CD4-positive, alpha-beta T cell treated with Interleukin-4 for 1 hour (primary cell): ENCODE measurements around the gene CHRNB4.
"Not testable (repeated sequence)": the region's sequence is repeated elsewhere in the genome, so short reads cannot be mapped to it uniquely, and the experiment has no call there.

ENCODE experiments used
- DNase-seq, 2 donors: peaks; one replicate each; pipeline ENCODE4 v3.0.0-alpha.2; 2020 to 2022

The CHRNB4 gene

DNA sequence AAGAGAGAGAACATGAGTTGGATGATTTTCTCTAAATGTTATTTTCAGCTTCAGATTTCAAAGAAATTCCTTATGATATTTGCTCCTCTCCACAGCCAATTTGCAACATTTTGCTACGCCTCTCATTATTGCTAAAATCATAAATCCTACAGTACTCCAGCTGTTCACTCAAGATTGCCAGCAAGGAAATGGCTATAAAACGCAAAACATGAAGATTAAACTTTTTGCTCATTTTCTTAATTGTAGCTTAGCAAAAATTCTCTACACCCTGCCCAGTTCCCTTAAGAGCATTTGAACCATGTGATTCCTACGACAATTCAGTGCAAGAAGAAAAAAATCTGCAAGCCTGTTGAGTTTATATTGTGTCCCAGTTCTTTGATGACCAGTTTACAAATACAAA, 27.0 kb downstream of the CHRNB4 start:
- no peak for DNase-seq

DNA sequence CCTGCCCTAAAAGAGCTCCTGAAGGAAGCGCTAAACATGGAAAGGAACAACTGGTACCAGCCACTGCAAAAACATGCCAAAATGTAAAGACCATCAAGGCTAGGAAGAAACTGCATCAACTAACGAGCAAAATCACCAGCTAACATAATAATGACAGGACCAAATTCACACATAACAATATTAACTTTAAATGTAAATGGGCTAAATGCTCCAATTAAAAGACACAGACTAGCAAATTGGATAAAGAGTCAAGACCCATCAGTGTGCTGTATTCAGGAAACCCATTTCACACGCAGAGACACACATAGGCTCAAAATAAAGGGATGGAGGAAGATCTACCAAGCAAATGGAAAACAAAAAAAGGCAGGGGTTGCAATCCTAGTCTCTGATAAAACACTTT, 31.5 kb downstream of the CHRNB4 start:
- not testable (repeated sequence) for DNase-seq

DNA sequence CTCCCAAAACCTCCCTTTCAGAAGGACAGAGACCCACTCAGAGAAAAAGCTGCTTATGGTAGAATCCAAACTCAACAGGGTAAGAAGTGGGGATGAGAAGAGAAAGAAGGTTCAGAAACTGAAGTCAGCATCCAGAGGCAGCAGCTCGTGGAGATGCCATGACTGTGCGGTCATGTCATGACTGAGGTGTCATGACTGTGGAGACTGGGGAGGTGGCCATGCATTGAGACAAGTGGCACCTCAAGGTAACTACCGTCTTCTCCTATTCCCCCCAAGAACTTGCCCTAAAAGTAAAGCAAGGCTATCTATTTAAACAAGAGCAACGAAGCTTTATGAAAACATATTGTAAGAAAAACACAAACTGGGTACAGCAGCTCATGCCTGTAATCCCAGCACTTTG, 35.3 kb downstream of the CHRNB4 start:
- DNase-seq, result no peak

DNA sequence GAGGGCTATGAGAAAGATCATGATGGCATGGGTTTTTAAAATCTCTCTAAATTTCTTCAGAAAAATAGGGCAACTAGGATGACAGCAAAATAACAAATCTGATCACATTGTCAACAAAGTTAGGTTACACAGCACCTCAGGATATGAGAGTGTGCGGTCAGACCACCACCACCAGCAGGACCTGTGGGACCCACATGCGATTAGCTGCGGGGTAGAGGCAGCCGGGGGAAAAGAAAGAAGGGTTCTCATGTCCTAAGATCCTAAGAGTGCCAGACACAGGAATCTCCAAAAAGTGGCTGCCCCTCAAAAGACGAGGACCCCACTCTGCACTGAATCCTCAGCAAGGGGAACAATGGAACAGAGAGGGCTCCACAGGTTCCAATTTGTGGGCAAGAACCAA, 35.8 kb downstream of the CHRNB4 start:
- no peak for DNase-seq

DNA sequence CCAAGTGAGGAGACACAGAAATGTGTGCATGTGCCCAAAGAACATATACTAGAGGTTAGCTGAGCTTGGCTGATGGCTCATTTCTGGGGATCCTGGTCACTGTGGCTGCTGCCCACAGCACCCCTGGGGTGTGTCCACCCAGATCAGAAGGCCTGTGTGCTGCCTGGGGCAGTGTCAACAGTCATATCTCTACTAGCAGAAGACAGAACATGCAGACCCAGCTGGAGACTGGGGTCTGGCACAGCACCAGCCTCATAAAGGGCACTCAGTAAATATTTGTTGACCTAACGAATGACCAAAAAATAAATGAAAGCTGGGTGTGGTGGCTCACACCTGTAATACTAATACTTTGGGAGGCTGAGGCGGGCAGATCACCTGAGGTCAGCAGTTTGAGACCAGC, 36.6 kb downstream of the CHRNB4 start:
- no peak for DNase-seq

DNA sequence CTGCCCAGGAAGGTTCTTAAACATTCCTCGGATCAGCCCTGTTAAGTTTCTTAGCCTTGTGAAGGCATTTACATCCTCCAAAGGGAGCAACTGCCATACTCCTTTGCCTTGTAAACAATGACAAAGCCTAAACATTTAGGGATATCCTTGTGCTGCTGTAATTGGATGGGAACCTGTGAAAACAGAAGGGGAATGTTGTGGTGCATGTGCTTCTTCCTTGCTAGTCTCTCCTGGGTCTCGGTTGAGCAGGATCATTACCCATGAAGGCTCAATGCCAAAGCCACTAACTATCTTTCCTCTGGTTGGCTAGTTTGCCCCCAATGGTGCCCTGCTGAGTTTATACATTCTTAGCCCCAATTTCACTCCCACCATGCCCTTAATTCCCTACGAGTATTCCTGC, 37.5 kb downstream of the CHRNB4 start:
- DNase-seq, result no peak

DNA sequence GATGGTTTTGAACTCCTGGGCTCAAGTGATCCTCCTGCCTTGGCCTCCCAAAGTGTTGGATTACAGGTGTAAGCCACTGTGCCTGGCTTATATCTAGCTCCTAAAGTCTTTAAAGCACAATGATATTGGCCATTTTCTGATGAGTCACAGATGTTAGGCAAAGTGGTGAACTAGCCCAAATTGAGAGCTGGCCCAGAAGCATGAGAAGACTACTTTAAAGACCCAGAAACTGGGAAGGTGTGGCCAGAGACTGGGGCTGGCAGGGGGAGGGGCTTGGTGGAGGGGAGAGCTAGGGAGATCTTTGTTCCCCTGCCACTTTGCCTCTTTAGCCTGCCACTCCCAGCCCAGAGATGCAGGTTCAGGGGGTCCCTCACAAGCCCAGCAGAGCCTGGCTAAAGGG, 41.8 kb downstream of the CHRNB4 start:
- no peak for DNase-seq

DNA sequence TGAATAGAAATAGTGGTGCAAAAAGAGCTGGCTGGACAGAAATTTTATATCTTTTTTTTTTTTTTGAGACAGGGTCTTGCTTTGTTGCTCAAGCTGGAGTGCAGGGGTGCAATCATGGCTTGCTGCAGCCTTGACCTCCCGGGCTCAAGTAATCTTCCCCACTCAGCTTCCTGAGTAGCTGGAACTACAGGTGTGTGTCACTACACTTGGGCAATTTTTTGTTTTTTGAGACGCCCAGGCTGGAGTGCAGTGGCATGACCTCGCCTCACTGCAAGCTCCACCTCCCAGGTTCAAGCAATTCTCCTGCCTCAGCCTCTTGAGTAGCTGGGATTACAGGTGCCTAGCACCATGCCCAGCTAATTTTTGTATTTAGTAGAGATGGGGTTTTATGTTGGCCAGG, 42.7 kb downstream of the CHRNB4 start:
- no peak for DNase-seq

DNA sequence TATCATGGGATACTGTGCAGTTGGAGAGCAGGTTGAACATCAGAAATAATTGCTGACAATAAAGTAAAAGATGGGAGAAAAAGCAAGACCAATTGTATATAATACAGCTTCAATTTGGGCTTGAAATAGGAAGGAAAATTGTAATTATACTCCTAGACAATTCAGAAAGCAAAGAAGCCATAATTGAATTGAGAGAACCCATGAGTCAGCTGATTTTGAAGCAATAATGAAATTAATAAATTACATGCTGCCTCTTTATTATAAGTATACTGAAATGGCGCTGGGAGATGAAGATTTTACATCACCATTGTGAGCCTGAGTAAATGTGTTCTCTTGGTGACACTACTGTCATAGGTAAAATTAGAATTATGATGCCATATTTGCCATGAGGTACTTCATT, 43.4 kb downstream of the CHRNB4 start:
- DNase-seq, result no peak

DNA sequence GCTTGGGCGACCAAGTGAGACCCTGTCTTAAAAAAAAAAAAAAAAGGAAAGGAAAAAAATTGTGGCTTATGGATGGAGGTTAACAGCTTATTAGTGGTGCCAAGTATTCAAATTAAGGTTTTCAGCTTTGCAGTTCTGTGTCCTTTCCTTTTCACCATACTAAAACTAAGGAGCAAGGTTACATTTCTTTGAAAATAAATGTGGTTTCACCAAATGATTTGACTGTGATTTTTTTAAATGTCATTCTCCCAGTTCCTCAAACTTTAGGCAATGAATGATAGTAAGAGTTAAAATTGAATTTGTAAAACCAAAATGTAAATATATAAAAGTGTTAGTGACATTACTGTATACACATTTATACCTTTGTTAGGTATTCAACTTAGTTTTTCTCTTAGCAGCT, 66.1 kb downstream of the CHRNB4 start:
- no peak for DNase-seq
